ENCODE measurements around the gene GSG1L2.

GRCh38 chr17:9862949-9863348 lies 41.1 kb upstream of the GSG1L2 start:
- TF ChIP-seq RFX5 (IDR thresholded peaks at IDR 0.05; ENCODE audit: low read depth, low read length), result no peak
- no peak for TF ChIP-seq CTCF (conservative IDR thresholded peaks at IDR 0.05; ENCODE audit: low read depth, low read length)
- TF ChIP-seq CHD1 (IDR thresholded peaks at IDR 0.05; ENCODE audit: low read depth, low read length), result no peak
- TF ChIP-seq RCOR1 (IDR thresholded peaks at IDR 0.05; ENCODE audit: insufficient replicate concordance, low read length), result no peak
- TF ChIP-seq POLR2A (IDR thresholded peaks at IDR 0.05; ENCODE audit: low read depth, low read length), result no peak
- no peak for TF ChIP-seq SMC3 (IDR thresholded peaks at IDR 0.05; ENCODE audit: low read depth, low read length)
- no peak for TF ChIP-seq MXI1 (IDR thresholded peaks at IDR 0.05; ENCODE audit: borderline replicate concordance, low read depth, low read length)
- TF ChIP-seq BHLHE40 (IDR thresholded peaks at IDR 0.05; ENCODE audit: low read depth, low read length), result no peak
- TF ChIP-seq USF2 (IDR thresholded peaks at IDR 0.05; ENCODE audit: low read depth, low read length), result no peak
- no peak for TF ChIP-seq MAFK (IDR thresholded peaks at IDR 0.05; ENCODE audit: low read depth, low read length)
- TF ChIP-seq CEBPB (IDR thresholded peaks at IDR 0.05; ENCODE audit: low read depth, low read length), result no peak
- TF ChIP-seq MAZ (IDR thresholded peaks at IDR 0.05; ENCODE audit: borderline replicate concordance, low read depth, low read length), result no peak

All from IMR-90 (cell line).